NOMO-1 treated with dmso at 0.1 percent for 144 hours (cell line): Measurements from ENCODE around the gene SS18.
"Not testable (repeated sequence)": the region's sequence is repeated elsewhere in the genome, so short reads cannot be mapped to it uniquely, and the experiment has no call there.

Experiments
- DNase-seq: peaks from one replicate; lab custom pipeline; 2025; ENCODE audit not compliant: unreplicated experiment; lab: John Stamatoyannopoulos, UW

Gene SS18

GRCh38 chr18:26090130-26091046 lies at the start of gene SS18:
Gene SS18 (minus strand): TSS chr18:26090613. CDS start chr18:26090569, 44 bp downstream.
- DNase-seq: peak; percentile 93

- no peak for DNase-seq
Measured at GRCh38 chr18:26135548-26135947, 45.1 kb upstream of the SS18 start.

GRCh38 chr18:26134107-26134506 lies 43.7 kb upstream of the SS18 start:
- DNase-seq: no peak

- DNase-seq: peak; percentile 68
Measured at GRCh38 chr18:26133652-26134051, 43.2 kb upstream of the SS18 start, which contains the start of gene PSMA8. Gene PSMA8 (plus strand): TSS chr18:26133869. CDS start chr18:26133966, 97 bp downstream.

GRCh38 chr18:26128192-26128591 lies 37.8 kb upstream of the SS18 start:
- DNase-seq: not testable (repeated sequence)

- no peak for DNase-seq
Measured at GRCh38 chr18:26127786-26128185, 37.4 kb upstream of the SS18 start.

- DNase-seq: not testable (repeated sequence)
Measured at GRCh38 chr18:26121994-26122393, 31.6 kb upstream of the SS18 start.

GRCh38 chr18:26121476-26121875 lies 31.1 kb upstream of the SS18 start:
- no peak for DNase-seq

- DNase-seq: no peak
Measured at GRCh38 chr18:26119246-26119645, 28.8 kb upstream of the SS18 start.

- DNase-seq: no peak
Measured at GRCh38 chr18:26104035-26104434, 13.6 kb upstream of the SS18 start.

- no peak for DNase-seq
Measured at GRCh38 chr18:26103579-26103978, 13.2 kb upstream of the SS18 start.

GRCh38 chr18:26097563-26097962 lies 7.2 kb upstream of the SS18 start:
- DNase-seq: no peak

GRCh38 chr18:26096852-26097251 lies 6.4 kb upstream of the SS18 start:
- DNase-seq: no peak

- DNase-seq: peak; percentile 87
Measured at GRCh38 chr18:26091047-26091630, 726 bp upstream of the SS18 start.

- no peak for DNase-seq
Measured at GRCh38 chr18:26089293-26090129, 902 bp downstream of the SS18 start.

GRCh38 chr18:26088487-26088886 lies 1.9 kb downstream of the SS18 start:
- no peak for DNase-seq

GRCh38 chr18:26086959-26087358 lies 3.5 kb downstream of the SS18 start:
- no peak for DNase-seq

- DNase-seq: no peak
Measured at GRCh38 chr18:26085056-26085455, 5.4 kb downstream of the SS18 start.

GRCh38 chr18:26083099-26083498 lies 7.3 kb downstream of the SS18 start:
- no peak for DNase-seq

- DNase-seq: no peak
Measured at GRCh38 chr18:26082475-26082874, 7.9 kb downstream of the SS18 start.

- no peak for DNase-seq
Measured at GRCh38 chr18:26074246-26074645, 16.2 kb downstream of the SS18 start.
